22Rv1 (cell line): ENCODE measurements around the gene THSD4.

Source experiments
- H3K27ac ChIP-seq: fragments of 450-650 bp; 2 replicates; pipeline ENCODE4 v1.5.1; 2017
- ZFX ChIP-seq: fragments of 450-650 bp; IDR thresholded peaks from 2 replicates; pipeline ENCODE4 v1.6.1; 2017; ENCODE audit warnings: antibody characterized with exemption, borderline replicate concordance
- TF ChIP-seq, protein P1 (sequence below): fragments of 450-650 bp; IDR thresholded peaks from 2 replicates; pipeline ENCODE4 v1.5.1; 2017; ENCODE audit warnings: mild to moderate bottlenecking

THSD4 gene

DNA sequence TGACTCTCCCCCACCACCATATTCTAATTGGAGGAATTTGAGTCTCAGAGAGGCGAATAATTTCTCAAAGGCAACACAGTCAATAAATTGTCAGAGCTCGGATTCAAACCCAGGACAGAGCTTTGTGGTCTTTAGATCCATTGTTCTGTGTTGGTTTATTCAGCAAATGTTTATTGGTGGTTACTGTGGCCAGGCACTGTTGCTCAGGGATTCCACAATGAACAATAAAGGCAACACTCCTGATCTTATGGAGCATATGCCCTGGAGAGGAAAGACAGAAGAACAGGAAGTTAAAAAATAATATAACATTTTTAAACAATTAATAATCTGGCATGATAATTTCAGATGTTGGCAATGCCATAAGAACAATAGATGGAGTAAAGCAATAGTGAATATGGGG lies 403.4 kb downstream of the THSD4 start:
- H3K27ac ChIP-seq = no peak overlapping the region
- TF ChIP-seq, protein P1, sequence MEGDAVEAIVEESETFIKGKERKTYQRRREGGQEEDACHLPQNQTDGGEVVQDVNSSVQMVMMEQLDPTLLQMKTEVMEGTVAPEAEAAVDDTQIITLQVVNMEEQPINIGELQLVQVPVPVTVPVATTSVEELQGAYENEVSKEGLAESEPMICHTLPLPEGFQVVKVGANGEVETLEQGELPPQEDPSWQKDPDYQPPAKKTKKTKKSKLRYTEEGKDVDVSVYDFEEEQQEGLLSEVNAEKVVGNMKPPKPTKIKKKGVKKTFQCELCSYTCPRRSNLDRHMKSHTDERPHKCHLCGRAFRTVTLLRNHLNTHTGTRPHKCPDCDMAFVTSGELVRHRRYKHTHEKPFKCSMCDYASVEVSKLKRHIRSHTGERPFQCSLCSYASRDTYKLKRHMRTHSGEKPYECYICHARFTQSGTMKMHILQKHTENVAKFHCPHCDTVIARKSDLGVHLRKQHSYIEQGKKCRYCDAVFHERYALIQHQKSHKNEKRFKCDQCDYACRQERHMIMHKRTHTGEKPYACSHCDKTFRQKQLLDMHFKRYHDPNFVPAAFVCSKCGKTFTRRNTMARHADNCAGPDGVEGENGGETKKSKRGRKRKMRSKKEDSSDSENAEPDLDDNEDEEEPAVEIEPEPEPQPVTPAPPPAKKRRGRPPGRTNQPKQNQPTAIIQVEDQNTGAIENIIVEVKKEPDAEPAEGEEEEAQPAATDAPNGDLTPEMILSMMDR = no peak
- TF ChIP-seq ZFX = no peak

DNA sequence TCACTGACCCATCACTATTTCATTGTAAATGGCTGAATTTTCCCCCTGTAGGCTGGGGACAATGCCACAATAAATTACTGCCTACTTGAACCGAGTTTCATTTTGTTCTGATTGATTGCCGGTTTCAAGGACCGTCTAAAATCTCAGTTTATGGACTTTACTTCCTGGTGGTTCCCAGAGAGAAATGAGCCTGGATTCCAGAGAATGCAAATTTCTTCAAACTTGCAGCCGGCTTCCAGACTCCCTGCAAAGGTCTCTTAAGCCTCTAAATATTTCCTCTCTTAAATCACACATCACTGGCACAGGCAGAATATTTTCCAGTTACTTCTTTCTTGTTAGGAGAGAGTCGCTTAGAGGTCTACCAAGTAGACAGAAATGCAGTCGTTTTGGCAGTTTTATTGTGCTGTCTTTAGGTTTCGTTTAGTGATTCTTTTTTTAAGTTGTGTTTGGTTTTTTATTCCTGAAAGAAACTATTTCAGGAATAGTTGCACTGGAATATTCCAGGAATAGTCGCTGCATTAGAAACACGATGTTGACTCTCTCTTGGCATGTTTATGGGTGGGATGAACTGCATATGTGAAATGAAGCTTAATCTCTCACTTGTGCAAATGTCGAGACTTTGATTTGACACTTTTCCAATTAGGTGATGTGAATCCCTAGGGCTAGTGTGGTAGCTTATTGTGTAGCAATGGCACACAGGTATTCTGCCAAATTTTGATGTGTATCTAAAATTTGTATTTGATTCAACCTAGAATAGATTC lies 411.0 kb downstream of the THSD4 start:
- TF ChIP-seq, protein P1 = no peak
- no peak for TF ChIP-seq ZFX
- H3K27ac ChIP-seq = no peak overlapping the region

DNA sequence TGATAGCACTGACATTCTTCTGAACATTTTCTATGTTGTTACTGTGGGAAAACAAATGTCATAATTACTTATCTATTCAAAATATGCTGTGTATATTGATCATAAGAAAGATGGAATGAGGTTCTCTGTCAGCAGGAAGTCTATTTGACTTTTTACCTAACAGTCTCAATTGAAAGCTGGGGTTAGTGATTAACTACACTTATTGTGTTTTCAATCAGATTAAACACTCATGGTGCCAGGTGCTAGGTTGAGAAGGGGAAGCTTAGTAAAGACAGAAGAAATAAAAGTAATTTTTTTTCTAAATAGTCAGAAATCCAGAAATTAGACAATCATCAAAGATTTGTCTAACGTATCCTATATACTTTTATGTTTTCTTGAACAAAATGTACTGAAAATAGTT lies 414.1 kb downstream of the THSD4 start:
- H3K27ac ChIP-seq = no peak overlapping the region
- TF ChIP-seq ZFX = no peak
- TF ChIP-seq, protein P1 = no peak

- TF ChIP-seq ZFX = no peak
- TF ChIP-seq, protein P1 = no peak
- H3K27ac ChIP-seq = no peak overlapping the region
Observed at GRCh38 chr15:71530116-71530515, 414.8 kb downstream of the THSD4 start.

GRCh38 chr15:71532994-71533393 lies 417.7 kb downstream of the THSD4 start:
- TF ChIP-seq, protein P1 = peak; percentile 76
- TF ChIP-seq ZFX = no peak

GRCh38 chr15:71538181-71538580 lies 422.9 kb downstream of the THSD4 start:
- H3K27ac ChIP-seq = no peak overlapping the region
- no peak for TF ChIP-seq ZFX
- TF ChIP-seq, protein P1 = no peak

More at GRCh38 chr15:71532994-71533393, 417.7 kb downstream of the THSD4 start:
- H3K27ac ChIP-seq = no peak overlapping the region

GRCh38 chr15:71541746-71542145 lies 426.5 kb downstream of the THSD4 start:
- H3K27ac ChIP-seq = no peak overlapping the region
- TF ChIP-seq, protein P1 = no peak
- TF ChIP-seq ZFX = no peak
